COLO668 (cell line): ENCODE measurements around the gene TBC1D25.
"Not testable (repeated sequence)": the region's sequence is repeated elsewhere in the genome, so short reads cannot be mapped to it uniquely, and the experiment has no call there.

ENCODE experiments used
- DNase-seq: peaks from one replicate; lab custom pipeline; 2025; ENCODE audit not compliant: unreplicated experiment; lab: John Stamatoyannopoulos, UW

Gene TBC1D25

DNA sequence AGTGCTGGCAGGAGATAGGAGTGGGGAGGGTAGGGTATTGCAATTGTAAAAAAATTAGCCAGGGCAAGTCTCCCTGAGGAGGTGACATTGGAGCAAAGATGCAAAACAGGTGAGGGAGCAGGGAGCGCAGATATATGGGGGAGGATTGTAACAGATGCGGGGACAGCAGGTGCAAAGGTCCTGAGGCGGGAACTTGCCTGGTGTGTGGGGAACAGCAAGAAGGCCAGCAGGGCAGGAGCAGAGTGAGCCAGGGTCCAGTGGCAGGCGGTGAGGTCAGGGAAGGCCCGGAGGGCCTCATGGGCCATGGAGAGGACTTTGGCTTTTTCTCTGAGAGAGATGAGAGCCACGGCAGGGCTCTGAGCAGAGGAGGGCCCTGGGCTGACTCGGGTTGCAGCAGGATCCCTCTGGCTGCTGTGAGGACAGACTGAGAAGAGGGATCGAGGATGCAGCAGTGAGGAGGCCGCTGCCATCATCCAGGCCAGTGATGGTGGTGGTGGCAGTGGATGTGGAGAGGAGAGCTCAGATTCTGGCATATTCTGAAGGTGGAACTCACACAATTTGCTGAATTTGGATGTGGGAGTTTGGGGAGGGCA, 24.6 kb upstream of the TBC1D25 start:
- DNase-seq = no peak

DNA sequence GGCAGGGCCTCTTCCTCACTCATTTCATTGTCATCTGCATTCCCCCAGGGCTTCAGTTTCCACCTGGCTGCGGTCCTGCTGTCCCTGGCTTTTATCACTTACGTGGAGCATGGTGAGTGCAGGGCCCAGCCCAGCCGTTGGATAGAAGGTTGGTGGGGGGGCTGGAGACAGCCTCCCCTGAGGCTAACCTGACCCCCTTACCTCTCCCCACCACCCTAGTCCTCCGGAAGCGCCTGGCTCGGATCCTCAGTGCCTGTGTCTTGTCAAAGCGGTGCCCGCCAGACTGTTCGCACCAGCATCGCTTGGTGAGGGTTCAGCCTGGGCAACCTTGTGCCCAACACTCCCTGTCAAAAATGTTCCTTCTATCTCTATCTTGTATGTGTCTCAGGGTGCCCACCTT, 23.7 kb upstream of the TBC1D25 start:
- no peak for DNase-seq

DNA sequence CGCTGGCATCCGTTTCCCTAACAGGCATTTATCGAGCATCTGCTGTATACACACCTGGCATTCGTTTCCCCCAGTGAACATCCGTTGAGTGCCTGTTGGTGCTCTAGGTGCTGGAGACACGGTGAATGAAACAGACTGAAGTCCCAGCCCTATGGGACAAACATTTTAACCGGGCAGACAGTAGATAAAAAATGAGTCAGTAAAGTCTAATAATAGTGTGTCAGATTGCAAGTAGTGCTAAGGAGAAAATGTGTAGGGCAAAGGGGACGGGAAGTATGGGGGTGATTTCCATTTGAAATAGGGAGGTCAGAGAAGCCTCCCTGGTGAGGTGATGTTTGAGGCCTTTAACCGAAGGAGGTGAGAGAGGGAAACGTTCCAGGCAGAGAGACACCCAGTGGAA, 23.2 kb upstream of the TBC1D25 start:
- no peak for DNase-seq

DNA sequence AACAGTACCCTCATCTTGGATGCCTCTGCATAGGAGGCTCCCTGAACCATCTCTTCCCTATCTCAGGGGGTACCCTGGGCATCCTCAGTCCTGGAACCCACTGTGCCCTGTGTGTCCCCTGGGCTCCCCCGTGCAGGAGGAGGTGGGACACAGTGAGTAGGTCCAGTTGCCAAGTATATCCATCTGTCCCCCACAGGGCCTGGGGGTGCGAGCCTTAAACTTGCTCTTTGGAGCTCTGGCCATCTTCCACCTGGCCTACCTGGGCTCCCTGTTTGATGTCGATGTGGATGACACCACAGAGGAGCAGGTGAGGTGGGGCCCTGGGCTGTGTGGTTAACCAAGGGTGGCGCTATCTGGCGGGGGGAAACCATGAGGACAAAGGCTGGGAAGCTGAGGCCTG, 22.5 kb upstream of the TBC1D25 start:
- DNase-seq = no peak

DNA sequence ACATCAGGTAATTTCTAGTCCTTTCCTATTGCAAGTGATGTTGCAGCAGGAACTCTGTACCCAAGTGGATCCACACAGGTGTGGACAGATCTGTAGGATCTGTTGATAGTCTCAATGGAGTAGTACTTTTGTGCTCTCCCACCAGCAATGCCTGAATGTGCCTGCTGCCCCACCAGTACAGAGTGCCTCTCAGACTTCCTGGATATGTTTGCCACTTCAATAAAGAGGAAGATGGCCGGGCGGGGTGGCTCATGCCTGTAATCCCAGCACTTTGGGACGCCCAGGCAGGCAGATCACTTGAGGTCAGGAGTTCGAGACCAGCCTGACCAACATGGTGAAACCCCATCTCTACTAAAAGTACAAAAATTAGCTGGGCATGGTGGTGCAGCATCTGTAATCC, 20.0 kb upstream of the TBC1D25 start:
- DNase-seq = not testable (repeated sequence)

DNA sequence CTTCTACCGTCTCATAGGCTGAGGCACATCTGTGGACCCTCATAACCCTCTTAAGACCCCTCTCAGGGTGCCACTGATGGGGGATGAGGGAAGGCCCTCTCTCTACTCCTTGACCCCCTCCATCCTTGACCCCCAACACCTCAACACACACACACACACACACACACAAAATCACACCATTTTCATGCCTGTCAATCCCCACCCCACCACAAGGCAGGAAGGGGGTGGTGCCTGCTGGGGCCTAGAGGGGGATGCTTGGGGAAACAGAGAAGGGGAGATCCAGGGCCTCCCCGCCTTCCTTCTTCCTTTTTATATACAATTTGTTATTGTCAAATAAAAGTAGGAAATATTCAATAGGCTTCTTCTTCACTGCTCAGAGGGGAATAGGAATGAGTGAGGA, 19.1 kb upstream of the TBC1D25 start:
- no peak for DNase-seq

DNA sequence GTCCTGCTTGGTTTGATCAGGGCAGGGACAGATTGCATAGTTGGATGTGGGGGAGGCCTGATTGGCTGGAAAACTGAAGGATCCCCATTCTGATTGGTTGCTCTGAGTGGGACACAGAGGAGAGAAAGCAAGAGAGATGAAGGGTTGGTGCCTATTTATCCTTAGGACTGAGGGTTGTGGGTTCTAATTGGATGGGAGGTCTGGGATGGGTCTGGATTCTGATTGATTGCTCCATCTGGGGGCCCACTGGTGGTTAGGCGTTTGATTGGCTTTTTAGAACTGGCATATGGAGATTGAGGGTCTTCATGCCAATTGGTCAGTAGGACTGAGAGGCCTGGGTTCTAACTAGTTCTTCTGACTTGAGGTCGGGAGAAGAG, 18.6 kb upstream of the TBC1D25 start:
- no peak for DNase-seq

DNA sequence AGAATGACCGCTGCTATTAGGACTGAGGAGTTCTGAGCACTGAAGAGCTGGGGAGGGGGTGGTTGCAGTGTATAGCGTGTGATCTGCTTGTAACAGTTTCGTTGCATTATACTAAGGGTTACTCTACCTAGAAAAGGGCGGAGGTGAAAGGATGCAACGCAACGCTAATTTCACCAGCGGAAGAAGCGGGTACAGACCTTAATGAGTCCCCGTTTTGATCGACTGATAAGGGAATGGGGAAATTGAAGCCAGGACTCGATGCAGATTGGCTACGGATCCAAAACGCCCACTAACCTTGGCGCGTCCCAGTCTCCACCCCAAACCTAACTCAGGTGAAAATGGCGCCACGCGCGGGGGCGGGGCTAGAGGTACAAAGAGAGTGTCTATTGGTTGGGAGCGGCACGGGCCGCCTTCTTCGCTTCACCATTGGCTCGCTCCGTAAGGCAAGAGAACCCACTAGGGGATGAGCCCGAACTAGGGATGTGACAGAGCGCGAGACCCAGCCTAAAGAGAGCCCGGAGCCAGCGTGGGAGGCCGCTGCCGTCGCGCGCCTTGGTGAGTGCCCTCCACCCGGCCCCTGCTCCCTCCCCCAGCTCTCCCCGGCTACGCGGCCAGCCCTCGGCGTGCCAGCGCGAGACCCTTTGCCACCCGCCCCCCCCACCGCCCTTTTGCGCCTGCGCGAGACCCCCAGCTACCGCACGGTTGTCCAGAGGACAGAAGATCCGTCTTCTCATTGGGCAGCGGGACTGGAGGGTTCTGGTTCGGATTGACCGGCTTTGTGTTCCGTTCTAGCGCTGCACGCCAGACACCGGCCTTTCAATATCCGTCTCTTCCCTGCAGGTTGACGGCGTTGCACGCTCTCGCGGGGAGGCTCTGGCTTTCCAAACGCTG, 17.9 kb upstream of the TBC1D25 start, which contains the start of gene EBP:
Gene EBP (plus strand): TSS at position 456 of the 891 bp plus-strand sequence. CDS start 1,964 bp downstream, outside the sequence.
- DNase-seq = peak; percentile 96

DNA sequence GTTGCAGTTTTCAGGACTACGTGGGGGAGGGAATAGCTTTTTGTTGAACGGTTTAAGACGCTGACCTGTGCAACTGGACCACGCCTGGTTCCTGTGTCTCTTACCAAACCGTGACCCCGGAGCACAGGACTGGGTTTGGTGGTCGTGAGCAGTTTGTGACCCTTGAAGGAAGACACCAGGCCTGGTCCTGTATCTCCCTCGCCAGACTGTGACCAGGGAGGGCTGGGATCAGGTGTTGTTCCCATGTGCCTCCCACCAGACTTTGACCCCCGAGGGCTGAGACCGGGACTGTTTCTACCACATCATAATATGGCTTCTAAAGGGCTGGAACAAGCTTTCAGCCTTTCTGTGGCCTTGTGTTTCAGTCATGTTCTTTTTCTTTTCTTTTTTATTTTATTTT, 17.2 kb upstream of the TBC1D25 start:
- DNase-seq = peak; percentile 14

DNA sequence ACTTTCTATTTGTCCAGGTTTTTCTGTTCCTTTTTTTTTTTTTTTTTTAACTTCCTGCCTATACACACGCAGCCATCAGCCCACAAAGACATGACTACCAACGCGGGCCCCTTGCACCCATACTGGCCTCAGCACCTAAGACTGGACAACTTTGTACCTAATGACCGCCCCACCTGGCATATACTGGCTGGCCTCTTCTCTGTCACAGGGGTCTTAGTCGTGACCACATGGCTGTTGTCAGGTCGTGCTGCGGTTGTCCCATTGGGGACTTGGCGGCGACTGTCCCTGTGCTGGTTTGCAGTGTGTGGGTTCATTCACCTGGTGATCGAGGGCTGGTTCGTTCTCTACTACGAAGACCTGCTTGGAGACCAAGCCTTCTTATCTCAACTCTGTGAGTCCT, 15.8 kb upstream of the TBC1D25 start:
- no peak for DNase-seq

DNA sequence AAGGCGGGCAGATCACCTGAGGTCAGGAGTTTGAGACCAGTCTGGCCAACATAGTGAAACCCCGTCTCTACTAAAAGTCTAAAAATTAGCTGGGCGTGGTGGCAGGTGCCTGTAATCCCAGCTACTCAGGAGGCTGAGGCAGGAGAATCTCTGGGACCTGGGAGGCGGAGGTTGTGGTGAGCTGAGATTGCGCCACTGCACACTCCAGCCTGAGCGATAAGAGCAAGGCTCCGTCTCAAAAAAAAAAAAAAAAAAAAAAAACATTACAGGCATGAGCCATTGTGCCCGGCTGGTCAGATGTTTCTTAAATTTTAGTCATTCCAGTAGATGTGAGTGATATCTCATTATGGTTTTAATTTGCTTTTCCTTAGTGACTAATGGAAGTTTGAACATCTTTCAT, 13.7 kb upstream of the TBC1D25 start:
- DNase-seq = not testable (repeated sequence)

DNA sequence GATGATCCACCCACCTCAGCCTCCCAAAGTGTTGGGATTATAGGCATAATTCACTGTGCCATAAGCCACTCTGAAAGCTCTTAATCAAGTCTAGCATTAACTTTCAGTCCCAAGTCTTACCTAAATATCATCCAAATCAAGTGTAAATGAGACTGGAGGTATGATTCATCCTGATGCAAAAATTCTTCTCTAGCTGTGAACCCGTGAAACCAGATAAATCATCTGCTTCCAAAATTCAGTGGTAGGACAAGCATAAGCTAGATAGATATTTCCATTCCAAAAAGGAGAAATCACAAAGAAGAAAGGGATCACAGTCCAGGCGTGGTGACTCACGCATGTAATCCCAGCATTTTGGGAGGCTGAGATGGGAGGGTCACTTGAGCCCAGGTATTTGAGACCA, 8.8 kb upstream of the TBC1D25 start:
- no peak for DNase-seq

DNA sequence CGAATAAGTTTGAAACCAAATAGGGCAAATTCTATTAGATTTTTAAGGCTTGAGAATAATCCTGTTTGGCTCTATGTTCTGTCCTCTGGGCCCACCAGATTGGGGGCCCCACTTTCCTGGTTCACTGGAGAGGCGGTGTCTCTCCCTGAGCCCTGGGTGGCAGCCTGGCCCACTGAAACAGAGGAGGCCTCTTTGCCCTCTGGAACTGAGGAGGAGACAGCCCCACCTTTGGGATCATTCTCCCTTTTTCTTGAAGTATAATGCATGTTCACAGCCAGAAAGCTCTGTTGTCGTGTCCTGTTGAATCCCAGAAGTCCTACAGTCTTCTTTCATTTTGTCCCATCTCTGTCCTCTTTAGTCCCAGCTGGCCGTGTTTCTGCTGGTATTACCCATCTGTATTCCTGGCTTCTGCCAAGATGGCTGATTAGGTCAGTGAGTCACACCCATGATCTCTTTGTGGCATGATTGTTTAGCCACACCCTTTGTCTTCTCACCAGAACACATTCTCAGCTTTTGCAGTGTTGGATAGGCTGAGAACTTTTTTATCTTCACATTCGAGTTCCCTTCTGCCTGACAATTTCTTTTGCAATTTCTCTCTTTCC, 8.1 kb upstream of the TBC1D25 start:
- no peak for DNase-seq

DNA sequence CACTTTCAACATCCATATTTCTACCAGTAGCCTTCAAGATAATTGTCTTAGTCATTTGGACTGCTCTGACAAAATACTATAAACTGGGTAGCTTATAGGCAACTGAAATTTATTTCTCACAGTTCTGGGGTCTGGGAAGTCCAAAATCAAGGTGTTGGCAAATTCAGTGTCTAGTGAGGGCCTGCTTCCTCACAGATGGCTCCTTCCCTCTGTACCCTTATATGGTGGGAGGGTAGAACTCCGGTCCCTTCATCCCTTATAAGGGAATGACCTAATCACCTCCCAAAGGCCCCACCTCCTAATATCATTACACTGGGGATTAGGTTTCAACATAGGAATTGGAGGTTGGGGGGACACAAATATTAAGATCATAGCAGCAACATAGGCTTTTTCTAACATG, 7.4 kb upstream of the TBC1D25 start:
- DNase-seq = no peak

DNA sequence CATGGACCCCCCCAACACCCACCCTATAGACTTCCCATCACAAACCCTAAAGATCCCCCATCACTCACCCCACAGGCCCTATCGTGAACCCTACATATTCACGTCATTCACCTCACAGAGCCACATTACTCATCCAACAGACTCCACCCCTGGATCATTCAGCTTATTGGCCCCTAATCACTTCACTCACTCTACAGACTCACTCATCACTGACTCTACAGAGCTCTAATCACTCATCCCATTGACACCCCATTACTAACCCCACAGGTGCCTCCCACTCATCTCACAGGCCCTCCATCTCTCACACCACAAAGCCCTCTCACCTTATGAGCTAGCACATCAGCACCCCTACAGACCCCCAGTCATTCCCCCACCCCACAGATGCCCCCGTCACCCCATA, 6.3 kb upstream of the TBC1D25 start:
- no peak for DNase-seq

DNA sequence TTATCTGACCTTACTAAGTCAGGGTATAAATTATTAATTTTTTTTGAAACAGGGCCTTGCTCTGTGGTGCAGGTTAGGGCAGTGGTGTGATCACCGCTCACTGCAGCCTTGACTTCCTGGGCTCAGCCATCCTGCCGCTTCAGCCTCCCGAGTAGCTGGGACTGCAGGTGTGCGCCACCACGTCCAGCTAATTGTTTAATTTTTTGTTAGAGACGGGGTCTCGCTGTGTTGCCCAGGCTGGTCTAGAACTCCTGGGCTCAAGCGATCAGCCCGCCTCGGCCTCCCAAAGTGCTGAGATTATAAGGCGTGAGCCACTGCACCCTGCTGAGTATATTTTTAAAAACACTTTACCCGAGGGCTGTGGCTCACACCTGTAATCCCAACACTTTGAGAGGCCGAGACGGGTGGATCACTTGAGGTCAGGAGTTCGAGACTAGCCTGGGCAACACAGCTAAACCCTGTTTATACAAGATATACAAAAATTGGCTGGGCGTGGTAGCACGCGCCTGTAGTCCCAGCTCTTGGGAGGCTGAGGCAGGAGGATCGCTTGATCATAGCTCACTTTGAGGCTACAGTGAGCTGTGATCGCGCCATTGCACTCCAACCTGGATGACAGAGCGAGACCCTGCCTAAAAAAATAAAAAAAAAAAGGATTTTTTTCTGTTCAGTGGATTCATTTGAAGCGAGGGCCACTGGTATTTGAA, 721 bp upstream of the TBC1D25 start:
- DNase-seq = no peak

DNA sequence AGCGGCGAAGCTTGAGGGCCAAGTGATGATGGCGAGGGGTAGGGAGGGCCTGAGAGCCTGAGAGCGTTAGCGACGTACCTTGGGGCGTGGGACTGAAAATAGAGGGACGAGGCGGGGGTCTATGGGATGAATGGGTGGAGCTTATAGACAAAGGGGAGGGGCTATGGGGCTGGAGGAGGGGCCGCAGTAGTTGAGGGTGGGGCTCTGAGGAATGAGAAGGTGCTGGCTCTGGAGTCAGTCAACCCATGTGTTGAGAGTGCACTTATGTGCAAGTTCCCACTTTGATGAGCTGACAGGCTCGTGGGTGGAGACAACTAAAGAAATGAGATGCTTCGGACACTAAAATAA, 488 bp downstream of the TBC1D25 start:
- peak; percentile 52 for DNase-seq

DNA sequence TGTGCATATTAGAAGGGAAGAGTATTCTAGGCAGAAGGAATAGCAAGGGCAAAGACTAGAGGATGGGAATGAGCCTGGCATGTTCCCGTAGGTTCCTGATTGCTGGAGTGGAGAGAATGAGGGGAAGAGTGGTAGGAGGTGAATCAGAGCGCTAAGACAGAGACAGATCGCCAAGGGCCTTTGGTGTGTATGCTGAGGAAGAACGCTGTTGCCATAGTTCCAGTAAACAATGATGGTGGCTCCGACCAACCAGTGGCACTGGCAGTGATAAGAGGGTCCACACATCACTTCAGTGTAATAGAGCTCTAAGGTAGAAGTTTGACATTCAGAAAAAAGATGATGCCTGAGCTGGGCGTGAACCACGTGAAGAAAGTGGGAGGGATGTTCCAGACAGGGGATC, 966 bp downstream of the TBC1D25 start:
- DNase-seq = no peak

DNA sequence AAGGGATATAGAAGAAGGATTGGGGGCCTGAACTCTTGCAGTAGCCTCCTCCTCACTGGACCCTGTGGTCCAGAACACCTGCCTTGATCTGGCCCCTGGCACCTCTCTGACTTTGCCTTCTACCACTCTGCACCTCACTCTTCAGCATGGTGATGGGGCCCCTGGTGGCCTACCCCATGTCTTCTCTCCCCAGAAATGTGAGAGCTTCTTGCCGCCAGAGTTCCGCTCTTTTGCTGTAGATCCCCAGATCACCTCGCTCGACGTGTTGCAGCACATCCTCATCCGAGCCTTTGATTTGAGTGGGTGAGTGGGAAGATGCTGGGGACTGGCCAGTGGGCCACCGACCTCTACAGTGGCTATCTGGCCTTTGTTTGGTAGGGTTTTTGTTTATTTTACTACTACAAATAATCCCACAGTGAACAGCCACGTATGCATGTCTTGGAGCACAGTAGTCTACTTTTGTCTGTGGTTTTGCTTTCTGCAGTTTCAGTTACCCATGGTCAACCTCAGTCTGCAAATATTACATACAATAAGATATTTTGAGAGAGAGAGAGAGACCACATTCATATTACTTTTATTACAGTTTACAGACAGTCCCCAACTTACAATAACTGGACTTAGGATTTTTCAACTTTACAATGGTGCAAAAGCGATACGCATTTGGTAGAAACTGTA, 1.8 kb downstream of the TBC1D25 start:
- no peak for DNase-seq

DNA sequence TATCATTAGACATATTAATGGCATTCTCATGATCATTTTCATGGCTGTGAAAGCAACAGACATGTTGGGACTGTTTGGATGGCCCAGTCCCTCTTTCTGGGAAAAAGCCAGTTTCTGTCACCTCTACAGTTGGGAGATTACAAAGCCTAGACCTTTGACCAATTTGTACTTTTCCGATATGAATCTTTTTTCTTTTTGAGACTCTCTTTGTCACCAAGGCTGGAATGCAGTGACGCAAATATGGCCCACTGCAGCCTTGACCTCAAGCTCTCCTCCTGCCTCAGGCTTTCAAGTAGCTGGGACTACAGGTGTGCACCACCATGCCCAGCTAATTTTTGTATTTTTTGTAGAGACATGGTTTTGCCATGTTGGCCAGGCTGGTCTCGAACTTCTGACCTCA, 9.4 kb downstream of the TBC1D25 start:
- no peak for DNase-seq

DNA sequence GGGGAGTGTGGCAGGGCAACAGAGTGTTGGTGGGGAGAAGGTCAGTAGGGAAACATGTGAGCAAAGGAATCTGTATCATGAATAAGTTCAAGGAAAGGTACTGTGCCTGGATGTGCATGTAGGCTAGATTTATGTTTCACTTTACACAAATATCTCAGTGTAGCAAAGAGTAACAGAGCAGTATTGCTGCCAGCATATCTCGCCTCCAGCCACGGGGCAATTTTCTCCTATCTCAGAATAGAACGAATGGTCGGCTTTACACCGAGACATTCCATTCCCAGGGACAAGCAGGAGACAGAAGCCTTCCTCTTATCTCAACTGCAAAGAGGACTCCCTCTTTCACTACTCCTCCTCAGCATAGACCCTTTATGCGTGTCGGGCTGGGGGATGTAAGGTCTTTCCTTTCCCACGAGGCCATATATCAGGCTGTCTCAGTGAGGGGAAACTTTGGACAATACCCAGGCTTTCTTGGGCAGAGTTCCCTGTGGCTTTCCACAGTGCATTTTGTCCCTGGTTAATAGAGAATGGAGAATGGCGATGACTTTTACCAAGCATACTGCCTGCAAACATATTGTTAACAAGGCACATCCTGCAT, 16.3 kb downstream of the TBC1D25 start:
- DNase-seq = not testable (repeated sequence)
